Endothelial cell of umbilical vein (primary cell): ENCODE results near the gene EVI2B. TPM values are rescaled to one million over a fixed set of nuclear protein-coding genes. Genes with fewer than 3 reads are reported as not detected.

Source experiments
- BruUV-seq: library from RNA; stranded (reverse); fragments of 400-500 nt; replicated peaks from 2 replicates; lab custom pipeline; 2021; lab: Mats Ljungman, UMichigan
- CTCF ChIA-PET: fragments of 300-600, 350-600 bp; sonication (Branson Sonifier 250); formaldehyde crosslinking; loops from one replicate; lab custom pipeline; 2021; ENCODE audit warnings: antibody characterized with exemption, inconsistent platforms; lab: Charles Lee
- POLR2A ChIA-PET: fragments of 300-600, 350-600 bp; sonication (Branson Sonifier 250); formaldehyde crosslinking; loops from one replicate; lab custom pipeline; 2021; ENCODE audit warnings: antibody characterized with exemption, inconsistent platforms; lab: Charles Lee
- DNase-seq: peaks from one replicate; pipeline ENCODE4 v3.0.0-alpha.2; 2011; ENCODE audit warnings: low read depth, low spot score
- FAIRE-seq: peaks from 2 replicates; lab custom pipeline; 2011; peaks lifted over from hg19 to GRCh38; lab: Jason Lieb, UNC
- H2AFZ ChIP-seq: 2 replicates; pipeline ENCODE4 v1.6.0; 2012; ENCODE audit warnings: low read depth, low read length, control low read depth, inconsistent platforms
- H3K27ac ChIP-seq: 2 replicates; pipeline ENCODE4 v1.5.1; 2011; ENCODE audit warnings: low read depth, mild to moderate bottlenecking, control low read depth, low read length, moderate library complexity; ENCODE audit not compliant: insufficient read depth
- H3K27me3 ChIP-seq, 2 experiments: 2 replicates each; pipeline versions ENCODE4 v1.6.0 to v1.6.1; 2011; ENCODE audit warnings: low read length in 2 of 2, mixed read lengths in 1 of 2; ENCODE audit not compliant: control insufficient read depth in 2 of 2, insufficient read depth in 2 of 2
- H3K36me3 ChIP-seq, 2 experiments: 2 replicates in 1 of 2; 3 replicates in 1 of 2; pipeline ENCODE4 v1.5.1; 2011; ENCODE audit warnings: low read length in 2 of 2, mild to moderate bottlenecking in 1 of 2, moderate library complexity in 1 of 2; ENCODE audit not compliant: control insufficient read depth in 2 of 2, insufficient read depth in 2 of 2; ENCODE audit errors: extremely low read depth in 1 of 2
- H3K4me1 ChIP-seq: 3 replicates; pipeline ENCODE4 v1.5.1; 2011; ENCODE audit warnings: mild to moderate bottlenecking, low read length; ENCODE audit not compliant: control insufficient read depth, insufficient read depth; ENCODE audit errors: extremely low read depth
- H3K4me2 ChIP-seq: 2 replicates; pipeline ENCODE4 v1.6.1; 2011; ENCODE audit warnings: low read length, control low read depth, mixed read lengths; ENCODE audit not compliant: insufficient read depth
- H3K4me3 ChIP-seq, 3 experiments: fragments of 200-600 bp in 1 of 3; sonication (generic), shearing (Covaris generic) in 1 of 3; replicated peaks in 1 of 3; 2 replicates each; pipeline ENCODE4 v1.5.1; 2011 to 2016; ENCODE audit warnings: control low read depth in 3 of 3, low read length in 3 of 3, mild to moderate bottlenecking in 2 of 3, inconsistent platforms in 1 of 3, low read depth in 1 of 3, moderate library complexity in 1 of 3; ENCODE audit not compliant: insufficient read depth in 1 of 3
- H3K79me2 ChIP-seq: 2 replicates; pipeline ENCODE4 v1.6.0; 2012; ENCODE audit warnings: low read length, inconsistent platforms; ENCODE audit not compliant: control insufficient read depth, insufficient read depth
- H3K9ac ChIP-seq: replicated peaks from 2 replicates; pipeline ENCODE3; 2011; ENCODE audit warnings: low read length, control low read depth; ENCODE audit not compliant: insufficient read depth; ENCODE audit errors: extremely low read depth
- H3K9me1 ChIP-seq: replicated peaks from 3 replicates; pipeline ENCODE4 v1.6.0; 2011; ENCODE audit warnings: mild to moderate bottlenecking, low read length; ENCODE audit not compliant: control insufficient read depth, insufficient read depth; ENCODE audit errors: extremely low read depth
- H3K9me3 ChIP-seq: replicated peaks from 2 replicates; pipeline ENCODE4 v1.5.1; 2012; ENCODE audit warnings: low read length, inconsistent platforms; ENCODE audit not compliant: control insufficient read depth, insufficient read depth
- H4K20me1 ChIP-seq: replicated peaks from 2 replicates; pipeline ENCODE3; 2011; ENCODE audit warnings: mild to moderate bottlenecking, low read length; ENCODE audit not compliant: control insufficient read depth, insufficient read depth; ENCODE audit errors: extremely low read depth
- CTCF ChIP-seq, 2 donors: IDR thresholded peaks; 1 replicate in 1 of 2; 2 replicates in 1 of 2; pipeline ENCODE4 v1.5.1; 2011; ENCODE audit warnings: low read length in 2 of 2, mild to moderate bottlenecking in 2 of 2, moderate library complexity in 2 of 2, control low read depth in 1 of 2, inconsistent platforms in 1 of 2, low read depth in 1 of 2; ENCODE audit not compliant: insufficient read depth in 1 of 2; ENCODE audit errors: extremely low read depth in 1 of 2
- EZH2 ChIP-seq: IDR thresholded peaks from 2 replicates; pipeline ENCODE4 v1.6.1; 2012; ENCODE audit warnings: borderline replicate concordance, low read depth, mild to moderate bottlenecking, moderate library complexity, low read length, inconsistent platforms; ENCODE audit not compliant: severe bottlenecking
- FOS ChIP-seq: IDR thresholded peaks from 2 replicates; pipeline ENCODE4 v1.6.1; 2011; ENCODE audit warnings: mild to moderate bottlenecking, low read length, moderate library complexity, borderline replicate concordance; ENCODE audit not compliant: insufficient read depth
- GATA2 ChIP-seq: IDR thresholded peaks from 2 replicates; pipeline ENCODE4 v1.7.0; 2011; ENCODE audit warnings: low read depth, mild to moderate bottlenecking, moderate library complexity, mixed read lengths, low read length; ENCODE audit not compliant: insufficient read length, insufficient read depth
- JUN ChIP-seq: IDR thresholded peaks from 2 replicates; pipeline ENCODE4 v1.6.1; 2011; ENCODE audit warnings: borderline replicate concordance, low read depth; ENCODE audit not compliant: insufficient read length, insufficient read depth
- MAX ChIP-seq: IDR thresholded peaks from 2 replicates; pipeline ENCODE4 v1.6.1; 2011; ENCODE audit not compliant: insufficient read depth, insufficient read length
- MYC ChIP-seq: IDR thresholded peaks from one replicate; pipeline ENCODE4 v1.6.1; 2011; ENCODE audit warnings: mild to moderate bottlenecking, low read depth, low read length
- POLR2A ChIP-seq: IDR thresholded peaks from 2 replicates; pipeline ENCODE4 v1.6.1; 2012; ENCODE audit warnings: low read depth, mild to moderate bottlenecking, control low read depth, low read length
- POLR2AphosphoS5 ChIP-seq: IDR thresholded peaks from 2 replicates; pipeline ENCODE4 v1.6.1; 2012; ENCODE audit warnings: low read depth, mild to moderate bottlenecking, control low read depth, low read length, moderate library complexity; ENCODE audit not compliant: insufficient read depth
- dilution Hi-C: fragments of 300-500 bp; cut with MboI; formaldehyde crosslinking; loops from one replicate; pipeline ENCODE4 v1.15.0; 2019; ENCODE audit warnings: low sequenced_read_pairs; ENCODE audit not compliant: extremely low pct_ligation_motif_present
- intact Hi-C: fragments of 100-400 bp; cut with micrococcal nuclease; formaldehyde crosslinking; loops from one replicate; pipeline ENCODE4 v1.10.0; 2022
- polyA plus RNA-seq, 4 experiments: library from polyadenylated mRNA; depleted of rRNA in 3 of 4; stranded (reverse) in 3 of 4; unstranded in 1 of 4; fragments of >200 nt; gene quantifications; 2 replicates each; pipeline versions ENCODE4 v1.2.1 to v1.2.3, GENCODE V29; 2011 to 2012; ENCODE audit warnings: missing spikeins in 1 of 4
- total RNA-seq: library from RNA; stranded (reverse); gene quantifications from 2 replicates; pipeline ENCODE4 v1.2.3, GENCODE V29; 2021

Gene EVI2B
- total and polyA plus RNA-seq, 2 donors (not counting 3 experiments of a cell fraction or from before 2014, with no cell fraction given): 1.7 to 1.9 TPM

GRCh38 chr17:31320791-31321190, 6.9 kb upstream of the EVI2B start:
- no peak for FAIRE-seq
- peak overlapping the region; percentile 12 for H3K4me2 ChIP-seq
- no TSS peak for BruUV-seq
- H3K79me2 ChIP-seq: no peaks in the 10 kb centered on the region
- no peaks in the 10 kb centered on the region for H3K36me3 ChIP-seq
- no peak overlapping the region for H2AFZ ChIP-seq
- peaks cover 11% of the 10 kb centered on the region for H3K4me1 ChIP-seq
- peak overlapping the region; percentile 39 for H3K27ac ChIP-seq
- dilution Hi-C loops (no loop called here), intact Hi-C loops (no loop called here)
- peak; percentile 7 for DNase-seq
- no peaks in the 10 kb centered on the region for H3K27me3 ChIP-seq
- TF ChIP-seq MAX (no peak), GATA2 (no peak), POLR2AphosphoS5 (no peak), FOS (no peak), MYC (no peak), CTCF (IDR thresholded peaks at IDR 0.05; ENCODE audit: extremely low read depth in 1 of 2, insufficient read depth in 1 of 2, low read depth in 1 of 2, low read length in 2 of 2) (no peak), POLR2A (no peak), EZH2 (no peak), JUN (no peak)
- H3K9me3 ChIP-seq: no peaks in the 10 kb centered on the region
- no peaks in the 10 kb centered on the region for H4K20me1 ChIP-seq
- no peaks in the 10 kb centered on the region for H3K9me1 ChIP-seq
- CTCF ChIA-PET: no interaction called here
- H3K4me3 ChIP-seq: no peak overlapping the region
- no peak overlapping the region for H3K9ac ChIP-seq
- POLR2A ChIA-PET: no interaction called here
